GM18511 (cell line): ENCODE measurements around the gene PPP1R14C.
"Not testable (repeated sequence)": the region's sequence is repeated elsewhere in the genome, so short reads cannot be mapped to it uniquely, and the experiment has no call there.

Experiments
- ATAC-seq: cut with Tn5 transposase; IDR thresholded peaks from one replicate; pipeline ENCODE4 v1.9.1; 2021; ENCODE audit warnings: mild to moderate bottlenecking, moderate library complexity; ENCODE audit not compliant: unreplicated experiment

The PPP1R14C gene

DNA sequence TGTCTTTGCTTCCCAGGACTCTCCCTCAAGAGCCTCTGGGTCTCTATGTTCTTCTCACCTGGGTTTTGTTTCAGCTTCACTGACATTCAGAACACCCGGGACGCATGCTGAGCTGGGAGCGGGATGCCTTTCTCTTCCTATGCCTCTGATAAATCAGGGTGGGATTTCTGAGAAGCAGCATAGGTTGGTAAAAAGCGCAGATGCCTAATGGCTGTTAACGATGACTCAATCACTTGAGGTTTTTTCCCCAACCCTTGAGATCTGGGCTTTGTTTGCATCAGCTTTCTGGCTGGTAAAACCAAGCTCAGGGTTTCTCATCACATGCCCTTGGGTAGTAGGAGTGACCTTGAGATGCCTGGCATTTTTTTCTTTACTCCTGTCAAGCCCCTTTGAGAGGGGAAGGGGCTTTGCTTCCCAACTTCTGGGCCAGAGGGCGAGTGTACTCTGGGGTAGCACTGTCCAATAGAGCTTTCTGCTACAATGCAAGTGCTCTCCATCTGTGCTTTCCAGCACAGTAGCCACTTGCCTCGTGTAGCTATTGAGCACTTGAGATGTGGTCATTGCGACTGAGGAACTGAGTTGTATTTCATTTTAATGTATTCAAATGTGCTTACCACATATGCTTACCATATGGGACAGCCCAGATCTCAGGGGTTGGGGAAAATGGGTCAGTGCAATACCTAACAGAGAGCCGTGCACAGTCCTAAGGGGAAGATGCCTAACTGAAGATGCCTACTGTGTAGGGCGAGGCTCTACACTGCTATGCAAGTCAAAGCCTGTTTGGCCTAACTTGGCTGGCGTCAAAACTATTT, 69.1 kb downstream of the PPP1R14C start:
- no peak for ATAC-seq

DNA sequence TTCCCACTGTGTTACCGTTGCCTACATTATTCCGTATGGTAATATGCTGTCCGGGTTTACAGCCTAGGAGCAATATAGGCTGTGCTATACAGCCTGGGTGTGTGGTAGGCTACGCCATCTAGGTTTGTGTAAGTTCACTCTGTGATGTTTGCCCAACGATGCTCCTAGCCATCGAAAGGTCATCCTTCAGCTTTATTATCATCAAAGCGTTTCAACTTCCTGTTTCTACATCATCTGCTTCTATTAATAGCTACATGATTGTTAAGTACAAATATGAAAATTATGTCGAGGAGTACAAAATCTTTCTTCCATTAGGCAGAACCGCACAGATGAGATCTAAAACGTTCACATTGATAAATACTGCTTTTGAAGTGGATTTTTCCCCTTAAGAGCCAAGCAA, 69.9 kb downstream of the PPP1R14C start:
- ATAC-seq, result no peak

- ATAC-seq, result no peak
Observed at GRCh38 chr6:150213301-150213700, 70.5 kb downstream of the PPP1R14C start.

GRCh38 chr6:150214310-150214709, 71.5 kb downstream of the PPP1R14C start:
- no peak for ATAC-seq

- ATAC-seq, result no peak
Observed at GRCh38 chr6:150220634-150221551, 78.0 kb downstream of the PPP1R14C start.

DNA sequence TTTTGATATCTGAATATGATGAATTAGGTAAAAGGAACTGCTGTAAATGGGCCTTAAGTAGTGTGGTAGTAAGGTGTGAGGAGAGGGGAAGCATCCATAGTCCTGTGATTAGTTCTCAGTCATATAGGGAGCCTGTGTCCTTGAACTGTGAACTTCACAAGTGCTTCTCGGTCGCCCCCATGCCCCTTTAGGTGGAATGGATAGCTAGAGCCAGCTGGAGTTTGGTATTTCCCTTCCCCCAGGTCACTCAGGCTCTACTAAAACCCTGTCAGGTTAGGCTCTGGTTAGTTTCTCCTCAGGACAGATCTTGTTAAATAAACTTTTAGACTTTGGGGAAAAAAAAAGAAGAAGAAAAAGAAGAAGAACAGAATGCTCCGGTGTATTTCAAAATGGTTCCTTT, 82.0 kb downstream of the PPP1R14C start:
- no peak for ATAC-seq

DNA sequence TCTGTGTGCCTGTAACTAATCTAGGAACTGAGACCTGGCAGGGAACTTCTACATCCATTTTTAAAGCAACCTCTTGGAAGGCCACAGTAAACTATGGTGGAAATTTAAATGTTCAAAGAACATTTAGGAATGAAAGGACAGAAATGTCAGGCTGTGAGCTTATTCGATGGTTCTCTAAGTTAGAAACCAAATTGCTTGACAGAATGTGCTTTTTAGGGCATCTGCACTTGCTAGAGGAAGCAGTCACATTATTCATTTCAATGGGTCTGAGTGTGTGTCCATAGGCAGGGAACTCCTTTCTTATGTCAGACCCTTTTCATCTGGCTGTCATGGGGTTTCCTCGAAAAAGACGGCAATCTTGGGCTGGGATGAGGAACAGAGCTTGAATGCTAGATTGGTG, 84.4 kb downstream of the PPP1R14C start:
- ATAC-seq, result no peak

- ATAC-seq, result no peak
Observed at GRCh38 chr6:150228072-150228733, 85.4 kb downstream of the PPP1R14C start.

GRCh38 chr6:150229436-150230163, 86.8 kb downstream of the PPP1R14C start:
- ATAC-seq, result no peak

- no peak for ATAC-seq
Observed at GRCh38 chr6:150230164-150230561, 87.3 kb downstream of the PPP1R14C start.

DNA sequence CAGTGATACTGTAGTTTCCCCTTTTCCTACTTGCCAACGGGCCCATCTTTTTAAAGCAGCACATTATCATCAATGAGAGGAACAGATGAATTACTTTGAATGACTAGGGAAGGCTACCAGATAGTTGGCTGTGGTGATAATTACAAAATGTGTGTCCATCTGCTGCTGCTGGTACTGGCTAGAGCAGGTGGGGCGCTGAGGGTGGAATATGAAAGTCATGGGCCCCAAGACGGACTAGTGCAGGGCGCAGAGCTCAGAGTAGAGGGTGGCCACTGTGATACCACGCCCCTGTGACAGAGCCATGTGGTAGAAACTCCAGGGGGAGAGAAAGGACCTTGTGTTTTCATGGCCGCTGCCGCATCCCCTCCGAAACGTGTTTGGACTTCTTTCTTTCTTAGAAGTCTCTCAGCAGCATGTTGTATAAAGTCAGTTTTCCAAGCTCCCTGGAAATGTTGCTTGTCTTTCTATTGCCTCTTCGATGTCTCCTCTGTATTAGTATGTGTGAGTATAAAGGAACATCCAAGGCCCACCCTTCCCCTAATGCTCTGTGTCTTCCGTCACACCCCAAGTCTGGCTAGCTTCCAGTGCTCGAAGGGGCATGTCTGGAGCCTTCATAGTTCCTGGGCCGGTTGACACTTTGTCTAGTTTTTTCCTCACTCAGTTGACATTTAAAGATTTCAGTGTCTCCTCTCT, 88.1 kb downstream of the PPP1R14C start:
- no peak for ATAC-seq

DNA sequence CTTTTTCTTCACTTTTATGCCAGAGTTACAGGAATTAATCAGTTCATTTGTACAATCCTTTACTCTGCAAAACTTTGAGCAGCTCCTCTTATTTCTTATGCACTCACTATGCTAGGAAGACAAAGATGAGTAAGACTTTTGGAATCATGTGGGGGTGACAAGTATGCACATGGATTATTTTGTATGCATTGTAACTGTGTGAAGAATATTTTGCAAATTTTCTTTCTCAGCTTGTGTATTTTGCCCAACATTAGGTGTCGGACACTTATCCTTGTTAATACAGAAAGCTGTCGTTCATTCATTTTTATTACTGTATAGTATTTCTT, 88.6 kb downstream of the PPP1R14C start:
- no peak for ATAC-seq

GRCh38 chr6:150233843-150234269, 91.0 kb downstream of the PPP1R14C start:
- ATAC-seq, result no peak

DNA sequence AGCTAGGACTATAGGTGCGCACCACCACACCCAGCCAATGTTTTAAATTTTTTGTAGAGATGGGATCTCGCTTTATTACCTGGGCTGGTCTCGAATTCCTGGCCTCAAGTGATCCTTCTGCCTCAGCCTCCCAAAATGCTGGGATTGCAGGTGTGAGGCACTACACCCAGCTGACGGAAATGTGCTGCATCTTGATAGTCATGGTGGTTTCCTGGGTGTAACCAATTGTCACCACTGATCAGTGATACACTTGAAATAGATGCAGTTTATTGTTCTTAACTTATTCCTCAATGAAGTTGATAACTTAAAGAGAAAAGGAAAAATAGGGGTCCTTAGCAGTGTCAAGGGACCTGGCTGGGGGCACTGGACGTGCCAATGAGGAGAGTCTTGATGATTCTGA, 92.4 kb downstream of the PPP1R14C start:
- ATAC-seq, result no peak

GRCh38 chr6:150236114-150236513, 93.3 kb downstream of the PPP1R14C start:
- ATAC-seq, result no peak

GRCh38 chr6:150236544-150236943, 93.7 kb downstream of the PPP1R14C start:
- no peak for ATAC-seq

DNA sequence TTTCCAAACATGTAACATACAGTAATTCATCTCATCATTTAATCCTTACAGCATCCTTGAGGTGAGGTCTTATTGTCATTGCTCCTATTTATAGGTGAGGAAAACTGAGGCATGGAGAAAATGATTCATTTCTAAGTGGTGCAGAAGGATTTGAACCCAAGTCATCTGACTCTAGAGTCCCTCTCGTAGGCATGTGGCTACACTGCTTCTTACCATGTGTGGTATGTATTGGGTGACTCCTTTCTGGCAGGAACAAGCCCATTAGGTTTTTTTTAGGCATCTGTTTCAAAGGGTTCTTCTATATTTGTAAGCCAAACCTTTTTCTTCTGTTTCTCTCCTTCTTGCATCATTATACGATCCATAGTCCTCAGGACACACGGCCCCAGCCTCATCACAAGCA, 94.8 kb downstream of the PPP1R14C start:
- ATAC-seq, result no peak

DNA sequence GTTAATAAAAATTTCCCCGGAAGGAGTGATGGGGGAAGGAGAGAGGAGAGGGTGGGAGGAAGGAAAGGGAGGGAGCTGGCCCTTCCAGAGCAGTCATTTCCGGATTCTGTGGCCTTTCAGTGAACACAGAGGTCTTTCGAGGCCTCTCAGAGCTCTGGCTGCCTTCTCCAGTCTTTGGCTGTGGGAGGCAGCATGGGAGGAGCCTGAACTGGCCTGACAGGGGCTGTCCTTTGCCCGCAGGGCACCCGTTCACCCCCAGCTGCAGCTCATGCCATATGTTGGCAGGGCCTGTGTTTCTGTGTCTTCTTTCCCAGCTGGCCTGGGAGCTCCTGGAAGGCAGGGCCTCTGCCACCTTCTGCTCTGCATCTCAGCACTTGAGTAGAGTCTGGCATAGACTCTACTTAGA, 95.5 kb downstream of the PPP1R14C start:
- ATAC-seq, result no peak

GRCh38 chr6:150238846-150239407, 96.1 kb downstream of the PPP1R14C start:
- no peak for ATAC-seq

GRCh38 chr6:150241756-150242155, 98.9 kb downstream of the PPP1R14C start:
- not testable (repeated sequence) for ATAC-seq
